HG02763 (cell line): ENCODE results near the gene S1PR2.
"Not testable (repeated sequence)": the region's sequence is repeated elsewhere in the genome, so short reads cannot be mapped to it uniquely, and the experiment has no call there.

Experiments used
- ATAC-seq: cut with Tn5 transposase; IDR thresholded peaks from one replicate; pipeline ENCODE4 v1.9.1; 2021; ENCODE audit warnings: mild to moderate bottlenecking, moderate library complexity; ENCODE audit not compliant: unreplicated experiment

The S1PR2 gene

GRCh38 chr19:10255358-10255757 lies 24.2 kb upstream of the S1PR2 start:
- ATAC-seq: no peak

GRCh38 chr19:10254244-10254643 lies 23.1 kb upstream of the S1PR2 start:
- ATAC-seq: no peak

GRCh38 chr19:10252707-10253106 lies 21.6 kb upstream of the S1PR2 start:
- ATAC-seq: no peak

GRCh38 chr19:10251792-10252694 lies 20.9 kb upstream of the S1PR2 start, which contains the start of gene MRPL4:
Gene MRPL4, plus strand, starts transcription at chr19:10252214. Its CDS starts 40 bp downstream, at chr19:10252254.
- peak; percentile 90 for ATAC-seq

GRCh38 chr19:10246511-10246910 lies 15.4 kb upstream of the S1PR2 start:
- no peak for ATAC-seq

DNA sequence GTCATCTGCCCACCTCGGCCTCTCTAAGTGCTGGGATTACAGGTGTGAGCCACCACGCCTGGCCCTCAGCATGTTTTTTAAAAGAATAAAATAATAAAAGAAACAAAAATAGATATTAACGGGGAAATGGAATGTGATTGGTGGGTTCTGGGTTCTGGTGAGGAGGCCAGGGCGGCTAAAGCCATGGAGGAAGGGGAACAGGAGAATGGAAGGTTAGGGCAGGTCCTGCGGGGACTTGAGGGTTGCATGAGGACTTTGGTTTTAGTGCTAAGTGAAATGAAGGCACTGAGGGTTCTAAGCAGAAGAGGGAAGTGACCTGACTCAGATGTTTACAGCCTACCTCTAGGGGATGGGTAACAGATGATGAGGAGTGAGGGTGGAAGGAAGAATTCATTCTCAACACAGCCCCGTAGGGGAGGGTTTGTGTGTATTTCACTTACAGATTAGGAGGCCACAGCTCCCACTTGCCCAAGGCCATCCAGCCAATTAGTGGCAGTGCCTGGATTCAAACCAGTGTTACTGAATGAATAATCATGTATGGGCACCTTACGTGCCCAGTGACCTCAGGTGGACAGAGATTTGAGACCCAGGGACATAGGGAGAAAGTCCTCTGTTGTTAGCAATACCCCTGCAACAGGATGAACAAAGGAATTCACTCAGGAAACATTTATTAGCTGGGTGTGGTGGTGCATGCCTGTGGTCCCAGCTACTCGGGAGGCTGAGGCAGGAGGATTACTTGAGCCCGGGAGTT lies 14.2 kb upstream of the S1PR2 start:
- no peak for ATAC-seq

DNA sequence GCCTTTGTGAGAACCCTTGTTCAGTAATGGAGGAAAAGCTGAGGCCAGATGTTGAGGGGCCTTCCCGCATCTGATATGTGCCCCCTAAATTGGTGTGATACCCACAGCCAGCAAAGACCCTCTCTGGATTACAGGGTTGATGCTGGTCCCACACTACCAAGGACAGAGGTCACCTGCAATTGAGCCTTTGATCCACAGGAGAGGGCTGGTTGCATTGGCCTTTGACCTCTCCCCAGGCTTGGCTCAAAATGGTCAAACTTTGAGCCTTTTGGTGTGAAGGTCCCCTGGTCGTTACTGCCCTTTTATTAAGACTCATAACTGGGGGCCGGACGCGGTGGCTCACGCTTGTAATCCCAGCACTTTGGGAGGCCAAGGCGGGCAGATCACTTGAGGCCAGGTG lies 12.5 kb upstream of the S1PR2 start:
- ATAC-seq: no peak

DNA sequence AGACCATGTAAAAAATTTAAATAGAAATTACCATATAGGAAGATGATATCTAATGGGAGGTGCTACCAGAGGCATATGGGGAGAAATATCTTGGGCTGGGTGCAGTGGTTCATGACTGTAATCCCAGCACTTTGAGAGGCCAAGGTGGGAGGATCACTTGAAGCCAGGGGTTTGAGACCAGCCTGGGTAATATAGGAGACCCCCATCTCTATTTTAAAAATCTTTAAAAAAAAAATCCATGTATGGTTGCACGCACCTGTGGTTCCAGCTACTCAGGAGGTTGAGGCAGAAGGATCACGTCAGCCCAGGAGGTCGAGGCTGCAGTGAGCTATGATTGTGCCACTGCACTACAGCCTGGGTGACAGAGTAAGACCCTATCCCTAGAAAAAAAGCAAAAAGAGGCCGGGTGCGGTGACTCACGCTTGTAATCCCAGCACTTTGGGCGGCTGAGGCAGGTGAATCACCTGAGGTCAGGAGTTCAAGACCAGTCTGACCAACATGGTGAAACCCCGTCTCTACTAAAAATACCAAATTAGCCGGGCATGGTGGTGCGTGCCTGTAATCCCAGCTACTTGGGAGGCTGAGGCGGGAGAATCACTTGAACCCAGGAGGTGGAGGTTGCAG lies 10.8 kb upstream of the S1PR2 start:
- not testable (repeated sequence) for ATAC-seq

- ATAC-seq: no peak
These were observed 7.1 kb upstream of the S1PR2 start for GRCh38 chr19:10238172-10238783.

GRCh38 chr19:10237702-10238101 lies 6.6 kb upstream of the S1PR2 start:
- no peak for ATAC-seq

GRCh38 chr19:10235409-10235808 lies 4.3 kb upstream of the S1PR2 start:
- not testable (repeated sequence) for ATAC-seq

GRCh38 chr19:10235003-10235402 lies 3.9 kb upstream of the S1PR2 start:
- ATAC-seq: no peak

- no peak for ATAC-seq
These were observed 2.8 kb upstream of the S1PR2 start for GRCh38 chr19:10233946-10234345.

- ATAC-seq: no peak
These were observed 589 bp upstream of the S1PR2 start for GRCh38 chr19:10231612-10232228.

DNA sequence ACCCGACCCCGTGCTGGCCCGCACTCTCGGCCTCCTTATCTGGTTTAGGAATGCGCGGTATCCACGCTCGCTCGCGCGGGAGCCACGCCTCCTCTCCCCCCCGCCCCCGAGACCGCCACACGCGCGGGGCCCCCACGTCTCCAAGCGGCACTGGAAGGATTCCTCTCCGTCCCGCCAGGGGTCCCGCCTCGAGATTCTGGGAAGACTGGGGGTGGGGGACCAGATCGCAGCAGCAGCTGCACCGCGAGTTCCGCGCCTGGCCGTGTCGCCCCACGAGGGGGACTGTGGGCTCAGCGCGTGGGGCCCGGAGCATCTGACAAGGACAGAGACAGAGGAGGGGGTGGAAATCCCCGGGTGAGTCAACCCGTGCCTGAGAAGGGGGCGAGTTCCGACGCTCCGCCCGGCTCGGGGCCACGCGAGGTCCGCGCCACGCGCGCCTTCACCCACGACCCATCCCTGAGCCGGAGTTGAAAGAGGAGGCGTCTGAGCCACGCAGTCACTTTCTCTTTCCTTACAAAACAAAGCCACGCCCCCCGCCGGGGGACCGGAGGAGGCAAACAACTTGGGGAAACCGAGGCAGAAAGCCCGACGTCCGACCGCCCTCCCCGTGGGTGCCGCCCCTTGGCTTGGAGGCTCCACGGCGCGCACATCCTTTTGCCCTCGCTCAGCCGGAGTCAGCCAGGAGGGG lies 814 bp downstream of the S1PR2 start:
- ATAC-seq: peak; percentile 7

DNA sequence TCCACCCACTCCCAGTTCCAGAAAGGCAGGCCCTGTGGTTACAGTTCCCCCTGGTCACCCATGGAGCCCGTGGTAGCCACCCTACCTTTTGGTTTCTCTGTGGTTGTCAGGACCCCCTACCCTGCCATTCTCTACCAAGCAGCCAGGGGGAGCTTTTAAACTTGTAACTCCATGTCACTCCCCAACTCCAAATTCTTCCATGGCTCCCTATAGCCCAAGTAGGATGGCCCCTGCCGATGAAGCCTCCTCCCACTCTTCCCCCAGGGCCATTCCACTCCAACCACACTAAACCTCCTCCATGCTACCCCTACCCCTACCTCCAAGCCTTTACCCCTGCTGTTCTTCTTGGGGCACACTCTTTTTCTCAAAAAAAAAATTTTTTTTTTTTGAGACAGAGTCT lies 2.2 kb downstream of the S1PR2 start:
- no peak for ATAC-seq

DNA sequence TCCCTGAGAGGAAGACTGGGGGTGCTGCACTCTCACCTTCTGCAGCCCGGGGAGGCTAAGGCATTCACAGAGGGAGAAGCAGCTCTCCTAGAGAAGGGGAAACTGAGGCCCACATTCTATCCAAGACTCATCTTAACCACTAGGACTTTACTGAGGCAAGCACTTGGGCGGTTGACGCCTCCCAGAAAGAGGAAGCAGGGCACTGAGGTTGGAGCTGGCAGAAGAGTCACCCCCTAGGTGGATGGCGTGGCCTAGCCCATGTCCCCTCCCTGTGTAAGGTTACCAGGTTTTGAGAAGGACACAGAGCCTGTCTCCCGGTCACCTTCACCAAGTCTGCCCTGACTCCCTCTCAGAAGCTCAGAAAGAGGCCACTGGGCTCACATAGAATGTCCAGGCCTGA lies 2.7 kb downstream of the S1PR2 start:
- ATAC-seq: no peak

DNA sequence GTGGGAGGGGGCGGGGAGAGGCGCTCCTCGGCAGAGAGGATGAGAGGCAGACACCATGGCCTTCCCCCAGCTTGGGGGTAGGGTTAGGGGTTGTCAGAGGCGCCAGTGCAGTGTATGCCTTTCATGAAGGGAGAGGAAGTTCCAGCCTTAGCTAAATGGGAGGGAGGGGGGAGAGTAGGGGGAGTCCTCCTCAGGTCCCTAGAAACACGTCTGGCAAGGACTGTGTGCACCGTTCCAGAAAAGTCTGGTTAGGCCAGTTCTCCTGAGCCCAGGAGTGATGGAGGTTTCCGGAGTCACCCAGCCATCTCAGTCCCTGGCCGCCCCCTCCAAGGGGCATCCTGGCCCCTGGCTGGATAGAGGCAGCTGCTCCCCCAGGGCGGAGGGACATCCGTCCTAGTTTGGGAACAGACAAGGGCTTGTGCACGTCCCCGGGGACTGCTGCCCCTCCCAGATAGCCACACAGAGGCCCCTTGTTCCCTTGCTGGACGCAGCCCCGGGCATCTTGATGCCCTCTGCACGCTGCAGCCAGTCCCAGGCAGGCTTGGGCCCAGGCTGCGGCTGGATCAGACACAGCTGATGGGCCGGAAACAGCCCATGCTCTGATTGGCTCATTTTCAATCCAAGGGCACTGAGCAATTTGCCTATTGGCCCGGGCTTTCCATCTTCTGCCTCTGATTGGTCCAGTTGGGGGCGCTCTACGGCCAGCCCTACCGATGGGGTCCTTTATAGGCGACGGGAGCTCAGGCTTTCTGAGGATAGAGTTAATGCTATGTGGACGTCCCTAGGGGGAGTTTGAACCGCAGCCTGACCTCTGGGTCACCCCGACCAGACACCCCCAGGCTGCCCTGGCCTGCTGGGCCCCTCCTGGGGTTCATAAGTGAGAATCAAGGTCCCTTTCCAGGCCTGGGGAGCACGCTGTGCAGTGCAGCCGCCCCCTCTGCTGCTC lies 3.8 kb downstream of the S1PR2 start:
- no peak for ATAC-seq
